Measurements from ENCODE around the gene SYT14. TPM values are rescaled to one million over a fixed set of nuclear protein-coding genes. Genes with fewer than 3 reads are reported as not detected.

The SYT14 gene
- 0.13 and 9.1 TPM in 2 replicates for total RNA-seq

DNA sequence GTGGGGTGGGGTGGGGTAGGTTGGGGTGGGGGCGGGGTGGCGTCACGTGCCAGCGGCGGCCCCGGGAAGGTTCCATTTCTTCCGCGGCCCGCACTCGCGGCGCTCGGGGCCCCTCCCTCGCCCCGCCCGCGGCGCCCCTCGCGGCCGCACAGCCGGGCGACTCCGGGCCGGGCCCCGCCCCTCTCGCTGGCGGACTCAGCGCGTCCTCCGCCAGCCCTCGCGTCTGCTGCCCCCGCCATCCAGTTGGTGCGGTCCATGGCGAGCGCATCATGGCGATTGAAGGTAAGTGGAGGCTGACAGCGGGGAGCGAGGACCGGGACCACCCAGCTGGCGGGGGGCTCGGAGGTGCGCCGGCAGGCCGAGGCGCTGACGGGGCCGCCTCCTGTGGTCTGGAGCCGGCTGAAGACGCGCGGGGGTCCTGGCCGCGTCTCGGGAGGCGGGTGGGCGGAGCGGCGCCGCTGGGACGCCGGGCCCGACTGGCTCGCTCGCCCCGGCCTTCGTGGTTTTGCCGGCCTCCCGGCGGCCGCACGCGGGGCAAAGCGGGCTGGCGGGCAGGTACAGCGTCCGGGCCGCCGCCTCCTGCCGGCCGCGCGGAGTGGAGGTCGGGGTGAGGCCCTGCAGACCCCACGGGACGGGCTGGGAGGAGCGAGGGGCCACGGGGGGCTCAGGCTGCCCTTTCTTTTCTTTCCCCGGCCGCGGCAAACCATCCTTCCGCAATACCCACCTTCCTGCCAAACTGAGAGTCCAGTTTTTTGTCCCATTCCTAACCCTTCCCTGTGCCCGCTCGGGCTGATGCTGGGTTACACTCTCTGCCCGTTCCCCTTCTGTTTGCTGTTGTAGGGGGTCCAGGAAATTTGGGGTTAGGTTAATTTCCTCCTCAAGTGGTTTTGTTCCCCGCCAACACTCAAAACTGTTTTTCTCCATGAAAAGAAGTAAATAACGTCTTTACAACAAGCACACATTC, at the start of gene SYT14:
Gene SYT14 (plus strand): TSS at position 222 of the 964 bp plus-strand sequence. CDS start 48 bp downstream, at position 270.

Other genes starting within 250 kb of the SYT14 start
- 3.3 and 9.6 TPM in 2 replicates for gene HSD11B1, start 233.4 kb upstream of the SYT14 start, total RNA-seq
- not detected in 2 replicates for gene TRAF3IP3, start 182.2 kb upstream of the SYT14 start, total RNA-seq
- gene C1orf74, start 153.7 kb upstream of the SYT14 start, total RNA-seq: 2.4 and 2.6 TPM in 2 replicates
- 2.7 and 4.1 TPM in 2 replicates for gene IRF6, start 132.1 kb upstream of the SYT14 start, total RNA-seq
- gene UTP25, start 110.2 kb upstream of the SYT14 start, total RNA-seq: 11.1 and 13.1 TPM in 2 replicates

Measured in smooth muscle cell of the pulmonary artery (primary cell).